ENCODE data around the gene ITGAL.
A peak's percentile ranks its signal among the peaks of the same experiment; 100 is the strongest.

The ITGAL gene

DNA sequence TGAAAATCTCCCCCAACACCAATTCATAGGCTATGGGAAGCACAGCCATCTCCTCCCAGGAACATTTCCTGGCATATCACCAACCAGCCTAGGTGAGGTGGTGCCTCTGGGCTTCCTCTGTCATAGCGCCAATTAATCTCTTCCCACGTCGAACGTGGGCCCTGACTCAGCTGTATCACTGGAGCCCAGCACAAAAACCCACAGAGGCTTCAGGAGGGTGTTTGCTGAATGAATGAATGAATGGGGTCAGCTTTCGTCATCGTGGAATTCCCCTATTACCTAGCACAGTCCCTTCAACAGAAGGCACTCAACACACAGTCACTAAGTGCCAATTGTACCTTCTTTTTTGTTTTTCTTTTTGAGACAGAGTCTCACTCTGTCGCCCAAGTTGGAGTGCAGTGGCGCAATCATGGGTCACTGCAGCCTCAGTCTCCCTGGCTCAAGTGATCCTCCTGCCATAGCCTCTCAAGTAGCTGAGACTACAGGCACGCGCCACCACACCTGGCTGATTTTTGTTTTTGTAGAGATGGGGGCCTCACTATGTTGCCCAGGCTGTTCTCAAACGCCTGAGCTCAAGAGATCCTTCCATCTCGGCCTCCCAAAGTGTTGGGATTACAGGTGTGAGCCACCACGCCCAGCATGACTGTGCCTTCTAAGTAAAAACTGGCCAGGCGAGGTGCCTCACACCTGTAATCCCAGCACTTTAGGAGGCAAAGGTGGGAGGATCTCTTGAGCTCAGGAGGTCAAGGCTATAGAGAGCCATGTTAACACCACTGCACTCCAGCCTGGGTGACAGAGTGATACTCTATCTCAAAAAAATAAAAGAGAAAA lies 94.8 kb downstream of the ITGAL start:
- no peak for DNase-seq

DNA sequence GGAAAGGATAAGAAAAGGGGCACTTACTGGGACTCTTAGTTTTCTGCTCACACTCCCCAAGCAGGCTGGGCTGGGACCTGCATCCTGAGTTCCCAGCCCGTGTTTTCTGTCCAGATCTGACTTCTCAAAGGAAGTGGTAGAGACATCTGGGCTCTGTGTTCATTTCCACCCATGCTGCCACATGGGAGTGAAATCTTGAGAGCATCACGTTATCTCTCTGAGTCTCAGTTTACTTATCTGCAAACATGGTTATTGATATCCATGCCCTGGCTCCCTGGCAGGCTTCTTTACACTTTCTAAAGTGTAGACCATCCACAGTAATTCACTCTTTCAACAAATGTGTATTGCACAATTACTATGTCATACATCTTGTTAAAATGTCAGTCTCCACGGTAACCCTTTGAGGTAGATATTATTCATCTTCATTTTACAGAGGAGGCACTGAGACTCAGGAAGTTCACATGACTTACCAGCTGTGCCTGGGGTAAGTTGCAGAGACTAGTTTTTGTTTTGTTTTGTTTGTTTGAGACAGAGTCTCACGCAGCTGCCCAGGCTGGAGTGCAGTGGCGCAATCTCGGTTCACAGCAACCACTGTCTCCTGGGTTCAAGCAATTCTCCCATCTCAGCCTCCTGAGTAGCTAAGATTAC lies 95.6 kb downstream of the ITGAL start:
- DNase-seq = no peak

DNA sequence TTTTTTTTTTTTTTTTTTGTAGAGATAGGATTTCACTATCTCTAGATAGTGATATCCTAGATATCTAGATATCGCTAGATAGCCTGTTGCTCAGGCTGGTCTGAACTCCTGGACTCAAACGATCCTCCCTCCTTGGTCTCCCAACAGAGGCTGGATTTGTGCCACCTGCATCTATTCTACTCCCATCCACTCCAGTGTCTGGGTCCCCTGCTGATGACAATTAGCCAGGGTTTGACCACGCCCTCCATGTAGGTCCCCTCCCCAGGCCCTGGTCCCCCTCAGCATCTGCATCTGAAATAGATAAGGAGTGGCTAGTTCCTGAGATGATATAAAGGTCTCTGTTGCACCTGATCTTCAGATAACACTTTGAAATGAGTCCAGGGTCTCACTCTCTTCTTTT lies 96.7 kb downstream of the ITGAL start:
- DNase-seq = no peak

- no peak for DNase-seq
Observed at GRCh38 chr16:30569746-30570635, 97.4 kb downstream of the ITGAL start.

- DNase-seq = peak in 20 of 56 donors; percentile 12 to 70 (median 42)
Observed at GRCh38 chr16:30570636-30571444, 98.3 kb downstream of the ITGAL start.

- DNase-seq = peak; percentile 64 to 97 (median 92)
Observed at GRCh38 chr16:30571445-30572322, 99.1 kb downstream of the ITGAL start, which contains the start of gene ZNF688. Gene ZNF688 (minus strand): TSS chr16:30571714. CDS start chr16:30571629, 85 bp downstream.

Measured in amygdala (tissue), 56 donors.